Hematopoietic multipotent progenitor cell (in vitro differentiated cells): ENCODE measurements around the gene FBLN7. TPM values are rescaled to one million over a fixed set of nuclear protein-coding genes. Genes with fewer than 3 reads are reported as not detected.

Source experiments
- DNase-seq, 3 donors: peaks; one replicate each; pipeline ENCODE4 v3.0.0-alpha.2; 2011 to 2015; ENCODE audit warnings: low read depth in 2 of 3, low spot score in 2 of 3
- total RNA-seq: library from RNA; depleted of rRNA; stranded (reverse); fragments of >200 nt; gene quantifications from one replicate; pipeline ENCODE4 v1.2.3, GENCODE V29; 2012

Gene FBLN7
- total RNA-seq, 1 donor, result under 0.01 TPM

GRCh38 chr2:112217854-112218253 lies 79.7 kb downstream of the FBLN7 start:
- DNase-seq, result no peak

- DNase-seq, result no peak
Measured at GRCh38 chr2:112220186-112220585, 82.0 kb downstream of the FBLN7 start.

- no peak for DNase-seq
Measured at GRCh38 chr2:112220831-112221230, 82.6 kb downstream of the FBLN7 start.

GRCh38 chr2:112229348-112229747 lies 91.2 kb downstream of the FBLN7 start:
- DNase-seq, result no peak

GRCh38 chr2:112230371-112230770 lies 92.2 kb downstream of the FBLN7 start:
- no peak for DNase-seq

Other genes starting within 250 kb of the FBLN7 start
- 8.6 TPM for gene MERTK, start 239.8 kb upstream of the FBLN7 start, total RNA-seq
- 6.2 TPM for gene TMEM87B, start 83.1 kb upstream of the FBLN7 start, total RNA-seq
- 2.2 TPM for gene ZC3H8, start 116.7 kb downstream of the FBLN7 start, total RNA-seq
- 4.8 TPM for gene ZC3H6, start 137.2 kb downstream of the FBLN7 start, total RNA-seq